Esophagus squamous epithelium (tissue), 5 donors: ENCODE results near the gene ARHGEF1. TPM values are rescaled to one million over a fixed set of nuclear protein-coding genes. Genes with fewer than 3 reads are reported as not detected.

Experiments used
- DNase-seq: peaks from one replicate; lab custom pipeline; 2025; lab: John Stamatoyannopoulos, UW
- H3K27ac ChIP-seq, 4 donors: fragments of 200-600 bp; sonication (generic); one replicate each; pipeline ENCODE4 v1.5.1; 2016 to 2019; ENCODE audit warnings: mild to moderate bottlenecking in 1 of 4
- H3K27me3 ChIP-seq, 4 donors: fragments of 200-600 bp; sonication (generic); 1 replicate in 3 of 4; 2 replicates in 1 of 4; pipeline versions ENCODE4 v1.5.1 to v1.6.0; 2017 to 2021; ENCODE audit warnings: antibody characterized with exemption in 1 of 4
- H3K36me3 ChIP-seq, 3 donors: fragments of 200-600 bp; sonication (generic); one replicate each; pipeline ENCODE4 v1.5.1; 2016 to 2019
- H3K4me1 ChIP-seq, 3 donors: fragments of 200-600 bp; sonication (generic); one replicate each; pipeline ENCODE4 v1.5.1; 2017 to 2019
- H3K4me3 ChIP-seq, 4 donors: fragments of 200-600 bp; sonication (generic); 1 replicate in 3 of 4; 2 replicates in 1 of 4; pipeline ENCODE4 v1.5.1; 2016 to 2019; ENCODE audit warnings: mild to moderate bottlenecking in 2 of 4, moderate library complexity in 1 of 4
- H3K9me3 ChIP-seq, 3 donors: fragments of 200-600 bp; sonication (generic); one replicate each; pipeline ENCODE4 v1.5.1; 2016 to 2019
- CTCF ChIP-seq, 6 experiments: fragments of 450-650 bp in 4 of 6; fragments of 200-600 bp in 2 of 6; sonication (generic) in 2 of 6; IDR thresholded peaks; one replicate each; pipeline ENCODE4 v1.5.1; 2016 to 2019; ENCODE audit warnings: antibody characterized with exemption in 6 of 6, mild to moderate bottlenecking in 4 of 6, moderate library complexity in 4 of 6
- POLR2A ChIP-seq, 4 donors: fragments of 450-650 bp; IDR thresholded peaks; one replicate each; pipeline ENCODE4 v1.6.1; 2017; ENCODE audit warnings: antibody characterized with exemption in 4 of 4, mild to moderate bottlenecking in 4 of 4, moderate library complexity in 3 of 4
- WGBS, 2 donors: methylation state at CpG; one replicate each; pipeline ENCODE4 v1.1.5; 2018; 5-methylcytosine and 5-hydroxymethylcytosine counted together
- intact Hi-C: fragments of 100-400 bp; cut with DNase I; formaldehyde crosslinking; loops from one replicate; pipeline ENCODE4 v1.15.0; 2022
- total RNA-seq, 4 donors: library from RNA; depleted of rRNA; stranded (reverse); fragments of >200 nt; gene quantifications; one replicate each; pipeline ENCODE4 v1.1.0, GENCODE V29; 2016
- donor health status: DM: yes; HTN: yes; CAD: no.

The ARHGEF1 gene
- total RNA-seq, 4 donors from 2014 or later = 31.0 to 59.5 (median 56.2) TPM

GRCh38 chr19:41850381-41850780 is 32.6 kb upstream of the ARHGEF1 start:
- Histone ChIP-seq H3K36me3 (no peaks in the 10 kb centered on the region), H3K27ac (no peak overlapping the region), H3K9me3 (no peaks in the 10 kb centered on the region), H3K4me1 (no peaks in the 10 kb centered on the region), H3K4me3 (no peak overlapping the region), H3K27me3 (peaks cover 0 to 54% (median 0%) of the 10 kb centered on the region in 4 donors)
- WGBS, 2 donors = 42 to 53% methylated on average over 2 to 5 of the region's 5 CpGs
- no peak for DNase-seq
- intact Hi-C loops = no loop called here
- TF ChIP-seq CTCF (IDR thresholded peaks at IDR 0.05) = no peak
- no peak for TF ChIP-seq POLR2A (IDR thresholded peaks at IDR 0.05)

GRCh38 chr19:41851456-41851855 is 31.5 kb upstream of the ARHGEF1 start:
- WGBS, 2 donors = 26 to 35% methylated on average over 4 of the region's 4 CpGs
- H3K27me3 ChIP-seq = peaks cover 0 to 56% (median 0%) of the 10 kb centered on the region in 4 donors
- H3K4me1 ChIP-seq = no peaks in the 10 kb centered on the region
- no peaks in the 10 kb centered on the region for H3K36me3 ChIP-seq
- no peak overlapping the region for H3K27ac ChIP-seq
- H3K4me3 ChIP-seq = no peak overlapping the region
- no peak for TF ChIP-seq CTCF (IDR thresholded peaks at IDR 0.05)
- TF ChIP-seq POLR2A (IDR thresholded peaks at IDR 0.05) = no peak
- H3K9me3 ChIP-seq = no peaks in the 10 kb centered on the region
- intact Hi-C loops = no loop called here
- no peak for DNase-seq

GRCh38 chr19:41853344-41853743 is 29.6 kb upstream of the ARHGEF1 start:
- 55 to 85% methylated on average over 2 of the region's 2 CpGs for WGBS, 2 donors
- no peak for TF ChIP-seq CTCF (IDR thresholded peaks at IDR 0.05)
- no peak for TF ChIP-seq POLR2A (IDR thresholded peaks at IDR 0.05)
- no peak for DNase-seq
- Histone ChIP-seq H3K27me3 (peaks cover 0 to 48% (median 0%) of the 10 kb centered on the region in 4 donors), H3K4me3 (no peak overlapping the region), H3K27ac (no peak overlapping the region), H3K9me3 (no peaks in the 10 kb centered on the region), H3K36me3 (no peaks in the 10 kb centered on the region), H3K4me1 (no peaks in the 10 kb centered on the region)
- intact Hi-C loops = no loop called here

GRCh38 chr19:41853768-41854167 is 29.2 kb upstream of the ARHGEF1 start:
- H3K27me3 ChIP-seq = peaks cover 0 to 48% (median 0%) of the 10 kb centered on the region in 4 donors
- no peaks in the 10 kb centered on the region for H3K9me3 ChIP-seq
- no peak overlapping the region for H3K27ac ChIP-seq
- no peaks in the 10 kb centered on the region for H3K36me3 ChIP-seq
- no peaks in the 10 kb centered on the region for H3K4me1 ChIP-seq
- TF ChIP-seq CTCF (IDR thresholded peaks at IDR 0.05) (no peak), POLR2A (IDR thresholded peaks at IDR 0.05) (no peak)
- no peak for DNase-seq
- H3K4me3 ChIP-seq = no peak overlapping the region
- WGBS, 2 donors = 64 to 73% methylated on average over 2 of the region's 2 CpGs
- intact Hi-C loops = no loop called here

- peaks cover 10 to 34% (median 19%) of the 10 kb centered on the region in 3 donors for H3K36me3 ChIP-seq
- H3K27ac ChIP-seq = peak overlapping the region; percentile 87 to 98 (median 97)
- DNase-seq = no peak
- peaks cover 17 to 43% (median 37%) of the 10 kb centered on the region in 3 donors for H3K4me1 ChIP-seq
- intact Hi-C loops = no loop called here
- peaks cover 0 to 4% (median 0%) of the 10 kb centered on the region in 4 donors for H3K27me3 ChIP-seq
- no peaks in the 10 kb centered on the region for H3K9me3 ChIP-seq
- peak overlapping the region in 3 of 4 donors; percentile 94 to 97 (median 95) for H3K4me3 ChIP-seq
- TF ChIP-seq POLR2A (IDR thresholded peaks at IDR 0.05) (no peak), CTCF (IDR thresholded peaks at IDR 0.05) (no peak)
- WGBS, 2 donors = 0 to 2% methylated on average over 8 of the region's 8 CpGs
Observed at GRCh38 chr19:41859213-41859617, 23.8 kb upstream of the ARHGEF1 start.
